HepG2 (cell line): Measurements from ENCODE around the gene SLC25A22. TPM values are rescaled to one million over a fixed set of nuclear protein-coding genes. Genes with fewer than 3 reads are reported as not detected.

Source experiments
- EED ChIP-seq: sonication (generic); formaldehyde crosslinking; IDR thresholded peaks from 2 replicates; pipeline ENCODE4 v1.5.0; 2020; ENCODE audit warnings: mild to moderate bottlenecking, missing genetic modification reagents
- PAF1 ChIP-seq: IDR thresholded peaks from 2 replicates; pipeline ENCODE4 v1.6.1; 2016; ENCODE audit warnings: missing genetic modification reagents, missing compliant biosample characterization
- PRDM4 ChIP-seq: sonication (generic); formaldehyde crosslinking; IDR thresholded peaks from 2 replicates; pipeline ENCODE4 v1.9.0; 2021; ENCODE audit warnings: missing genetic modification reagents, borderline replicate concordance
- SRF ChIP-seq: IDR thresholded peaks from 2 replicates; pipeline ENCODE4 v1.6.1; 2011; ENCODE audit warnings: mild to moderate bottlenecking, low read depth, low read length, moderate library complexity
- TCF7L2 ChIP-seq: IDR thresholded peaks from 2 replicates; pipeline ENCODE4 v1.6.1; 2011; ENCODE audit warnings: mild to moderate bottlenecking, low read depth, low read length, moderate library complexity
- XRCC5 ChIP-seq: fragments of 200-400 bp; formaldehyde crosslinking; optimal IDR thresholded peaks from 2 replicates; pipeline ENCODE3; 2017; ENCODE audit warnings: mild to moderate bottlenecking, low read length
- ZMAT3 ChIP-seq: sonication (generic); formaldehyde crosslinking; conservative IDR thresholded peaks from 2 replicates; pipeline ENCODE4 v1.7.0; 2021; ENCODE audit warnings: missing genetic modification reagents
- ZNF18 ChIP-seq: sonication (generic); formaldehyde crosslinking; IDR thresholded peaks from 2 replicates; pipeline ENCODE4 v1.8.0; 2022; ENCODE audit warnings: mild to moderate bottlenecking, missing genetic modification reagents; ENCODE audit not compliant: insufficient replicate concordance
- ZNF670 ChIP-seq: sonication (generic); formaldehyde crosslinking; IDR thresholded peaks from 2 replicates; pipeline ENCODE4 v1.8.0; 2022; ENCODE audit warnings: mild to moderate bottlenecking, missing genetic modification reagents, borderline replicate concordance
- ZNF879 ChIP-seq: sonication (generic); formaldehyde crosslinking; IDR thresholded peaks from 2 replicates; pipeline ENCODE4 v1.8.1; 2023; ENCODE audit warnings: missing genetic modification reagents
- polyA plus RNA-seq, 8 experiments: library from polyadenylated mRNA; depleted of rRNA in 3 of 8; stranded (reverse) in 7 of 8; unstranded in 1 of 8; fragments of >200 nt; fragmentation: Illumina TruSeq in 4 of 8; extraction: Trizol in 4 of 8; gene quantifications; 2 replicates each; pipeline versions ENCODE4 v1.2.1 to v1.2.3, GENCODE V29; 2011 to 2016; ENCODE audit warnings: low read depth in 4 of 8, missing spikeins in 1 of 8, mixed read lengths in 1 of 8; ENCODE audit not compliant: insufficient read depth in 1 of 8
- total RNA-seq, 5 experiments: library from RNA; depleted of rRNA; stranded (reverse); fragments of >200 nt; fragmentation: Illumina TruSeq; extraction: Trizol; gene quantifications; 2 replicates each; pipeline ENCODE4 v1.2.3, GENCODE V29; 2016; ENCODE audit warnings: low read depth in 1 of 5
- TF ChIP-seq, protein P1 (sequence below), 2 experiments: IDR thresholded peaks; 2 replicates each; pipeline ENCODE4 v1.6.1; 2011 to 2012; ENCODE audit warnings: low read length in 2 of 2, borderline replicate concordance in 1 of 2, low read depth in 1 of 2, mild to moderate bottlenecking in 1 of 2, moderate library complexity in 1 of 2

Gene SLC25A22
- total and polyA plus RNA-seq, 2 of the 13 experiments (the other 11 are each of a cell fraction or from before 2014, with no cell fraction given) = 12.4 to 19.2 TPM

GRCh38 chr11:765025-765801 lies 32.9 kb downstream of the SLC25A22 start (continued):
- TF ChIP-seq PRDM4 = no peak
- TF ChIP-seq ZMAT3 (CRISPR knock-in tag) = no peak
- no peak for TF ChIP-seq TCF7L2
- TF ChIP-seq ZNF18 (CRISPR knock-in tag) = no peak
- no peak for TF ChIP-seq ZNF879 (CRISPR knock-in tag)
- TF ChIP-seq, protein P1, sequence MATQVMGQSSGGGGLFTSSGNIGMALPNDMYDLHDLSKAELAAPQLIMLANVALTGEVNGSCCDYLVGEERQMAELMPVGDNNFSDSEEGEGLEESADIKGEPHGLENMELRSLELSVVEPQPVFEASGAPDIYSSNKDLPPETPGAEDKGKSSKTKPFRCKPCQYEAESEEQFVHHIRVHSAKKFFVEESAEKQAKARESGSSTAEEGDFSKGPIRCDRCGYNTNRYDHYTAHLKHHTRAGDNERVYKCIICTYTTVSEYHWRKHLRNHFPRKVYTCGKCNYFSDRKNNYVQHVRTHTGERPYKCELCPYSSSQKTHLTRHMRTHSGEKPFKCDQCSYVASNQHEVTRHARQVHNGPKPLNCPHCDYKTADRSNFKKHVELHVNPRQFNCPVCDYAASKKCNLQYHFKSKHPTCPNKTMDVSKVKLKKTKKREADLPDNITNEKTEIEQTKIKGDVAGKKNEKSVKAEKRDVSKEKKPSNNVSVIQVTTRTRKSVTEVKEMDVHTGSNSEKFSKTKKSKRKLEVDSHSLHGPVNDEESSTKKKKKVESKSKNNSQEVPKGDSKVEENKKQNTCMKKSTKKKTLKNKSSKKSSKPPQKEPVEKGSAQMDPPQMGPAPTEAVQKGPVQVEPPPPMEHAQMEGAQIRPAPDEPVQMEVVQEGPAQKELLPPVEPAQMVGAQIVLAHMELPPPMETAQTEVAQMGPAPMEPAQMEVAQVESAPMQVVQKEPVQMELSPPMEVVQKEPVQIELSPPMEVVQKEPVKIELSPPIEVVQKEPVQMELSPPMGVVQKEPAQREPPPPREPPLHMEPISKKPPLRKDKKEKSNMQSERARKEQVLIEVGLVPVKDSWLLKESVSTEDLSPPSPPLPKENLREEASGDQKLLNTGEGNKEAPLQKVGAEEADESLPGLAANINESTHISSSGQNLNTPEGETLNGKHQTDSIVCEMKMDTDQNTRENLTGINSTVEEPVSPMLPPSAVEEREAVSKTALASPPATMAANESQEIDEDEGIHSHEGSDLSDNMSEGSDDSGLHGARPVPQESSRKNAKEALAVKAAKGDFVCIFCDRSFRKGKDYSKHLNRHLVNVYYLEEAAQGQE (IDR thresholded peaks at IDR 0.05; ENCODE audit: borderline replicate concordance in 1 of 2, low read depth in 1 of 2, low read length in 2 of 2) = no peak
- no peak for TF ChIP-seq EED (CRISPR knock-in tag)
- peak; percentile 22 for TF ChIP-seq XRCC5
- no peak for TF ChIP-seq ZNF670 (CRISPR knock-in tag)
- no peak for TF ChIP-seq SRF
- TF ChIP-seq PAF1 (CRISPR knock-in tag) = no peak
